Calu3 (cell line): ENCODE measurements around the gene KATNIP. TPM values are rescaled to one million over a fixed set of nuclear protein-coding genes. Genes with fewer than 3 reads are reported as not detected.

ENCODE experiments used
- BruUV-seq: library from RNA; stranded (reverse); fragments of 400-500 nt; replicated peaks from 2 replicates; lab custom pipeline; 2021; lab: Mats Ljungman, UMichigan
- CTCF ChIA-PET: fragments of 300-600 bp; sonication (Branson Sonifier 250); formaldehyde crosslinking; loops from one replicate; lab custom pipeline; 2022; ENCODE audit warnings: antibody characterized with exemption; lab: Charles Lee
- DNase-seq: peaks from one replicate; pipeline ENCODE4 v3.0.0; 2022
- H3K27ac Mint-ChIP-seq: one replicate; pipeline ENCODE4 v1.8.0; 2022; ENCODE audit warnings: mixed read lengths; ENCODE audit not compliant: unreplicated experiment
- H3K27me3 Mint-ChIP-seq: one replicate; pipeline ENCODE4 v1.8.0; 2022; ENCODE audit warnings: mixed read lengths; ENCODE audit not compliant: unreplicated experiment
- H3K36me3 Mint-ChIP-seq: one replicate; pipeline ENCODE4 v1.8.0; 2022; ENCODE audit warnings: mild to moderate bottlenecking, moderate library complexity, mixed read lengths; ENCODE audit not compliant: insufficient read depth, unreplicated experiment
- H3K4me1 Mint-ChIP-seq: one replicate; pipeline ENCODE4 v1.8.0; 2022; ENCODE audit warnings: mild to moderate bottlenecking, low read depth, mixed read lengths; ENCODE audit not compliant: unreplicated experiment
- H3K4me3 Mint-ChIP-seq: one replicate; pipeline ENCODE4 v1.8.0; 2022; ENCODE audit warnings: mild to moderate bottlenecking, low read depth, moderate library complexity, mixed read lengths; ENCODE audit not compliant: unreplicated experiment
- H3K9me3 Mint-ChIP-seq: one replicate; pipeline ENCODE4 v1.8.0; 2022; ENCODE audit warnings: low read depth, mixed read lengths; ENCODE audit not compliant: unreplicated experiment
- intact Hi-C: fragments of 100-400 bp; cut with micrococcal nuclease; formaldehyde crosslinking; loops from one replicate; pipeline ENCODE4 v1.10.0; 2022; ENCODE audit not compliant: unreplicated experiment
- total RNA-seq: library from RNA; stranded (reverse); gene quantifications from 2 replicates; pipeline ENCODE4 v1.2.3, GENCODE V29; 2022
- TF ChIP-seq, protein P1 (sequence below): fragments of 200-600 bp; IDR thresholded peaks from one replicate; pipeline ENCODE4 v1.8.0; 2022; ENCODE audit warnings: antibody characterized with exemption; ENCODE audit not compliant: unreplicated experiment

The KATNIP gene
- total RNA-seq, 1 experiment from 2014 or later: 37.8 TPM

DNA sequence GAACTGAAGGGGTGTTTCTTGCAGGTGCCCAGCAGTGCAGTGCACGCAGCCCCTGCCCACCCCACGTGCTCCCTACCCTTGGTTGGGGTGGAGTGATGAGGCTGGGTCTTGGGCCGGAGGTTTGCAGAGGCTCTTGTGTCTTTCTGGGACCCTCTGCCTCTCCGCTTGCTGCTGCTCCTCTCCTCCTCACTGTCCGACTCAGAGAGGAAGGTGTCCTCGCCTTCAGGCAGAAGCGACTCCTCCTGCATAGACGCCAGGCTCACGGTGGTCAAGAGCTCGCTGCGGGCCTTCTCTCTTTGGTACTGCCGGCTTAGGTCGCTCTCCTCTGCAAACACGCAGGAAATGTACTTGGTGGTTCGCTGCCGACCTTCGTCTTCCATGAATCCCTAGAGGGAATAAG lies 43.2 kb upstream of the KATNIP start:
- CTCF ChIA-PET: no interaction called here
- H3K4me1 Mint-ChIP-seq: no peaks in the 10 kb centered on the region
- no TSS peak for BruUV-seq
- intact Hi-C loops: no loop called here
- peaks cover 52% of the 10 kb centered on the region for H3K36me3 Mint-ChIP-seq
- H3K27me3 Mint-ChIP-seq: no peaks in the 10 kb centered on the region
- no peak overlapping the region for H3K4me3 Mint-ChIP-seq
- H3K9me3 Mint-ChIP-seq: no peaks in the 10 kb centered on the region
- DNase-seq: no peak
- TF ChIP-seq, protein P1, sequence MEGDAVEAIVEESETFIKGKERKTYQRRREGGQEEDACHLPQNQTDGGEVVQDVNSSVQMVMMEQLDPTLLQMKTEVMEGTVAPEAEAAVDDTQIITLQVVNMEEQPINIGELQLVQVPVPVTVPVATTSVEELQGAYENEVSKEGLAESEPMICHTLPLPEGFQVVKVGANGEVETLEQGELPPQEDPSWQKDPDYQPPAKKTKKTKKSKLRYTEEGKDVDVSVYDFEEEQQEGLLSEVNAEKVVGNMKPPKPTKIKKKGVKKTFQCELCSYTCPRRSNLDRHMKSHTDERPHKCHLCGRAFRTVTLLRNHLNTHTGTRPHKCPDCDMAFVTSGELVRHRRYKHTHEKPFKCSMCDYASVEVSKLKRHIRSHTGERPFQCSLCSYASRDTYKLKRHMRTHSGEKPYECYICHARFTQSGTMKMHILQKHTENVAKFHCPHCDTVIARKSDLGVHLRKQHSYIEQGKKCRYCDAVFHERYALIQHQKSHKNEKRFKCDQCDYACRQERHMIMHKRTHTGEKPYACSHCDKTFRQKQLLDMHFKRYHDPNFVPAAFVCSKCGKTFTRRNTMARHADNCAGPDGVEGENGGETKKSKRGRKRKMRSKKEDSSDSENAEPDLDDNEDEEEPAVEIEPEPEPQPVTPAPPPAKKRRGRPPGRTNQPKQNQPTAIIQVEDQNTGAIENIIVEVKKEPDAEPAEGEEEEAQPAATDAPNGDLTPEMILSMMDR: no peak
- no peak overlapping the region for H3K27ac Mint-ChIP-seq

DNA sequence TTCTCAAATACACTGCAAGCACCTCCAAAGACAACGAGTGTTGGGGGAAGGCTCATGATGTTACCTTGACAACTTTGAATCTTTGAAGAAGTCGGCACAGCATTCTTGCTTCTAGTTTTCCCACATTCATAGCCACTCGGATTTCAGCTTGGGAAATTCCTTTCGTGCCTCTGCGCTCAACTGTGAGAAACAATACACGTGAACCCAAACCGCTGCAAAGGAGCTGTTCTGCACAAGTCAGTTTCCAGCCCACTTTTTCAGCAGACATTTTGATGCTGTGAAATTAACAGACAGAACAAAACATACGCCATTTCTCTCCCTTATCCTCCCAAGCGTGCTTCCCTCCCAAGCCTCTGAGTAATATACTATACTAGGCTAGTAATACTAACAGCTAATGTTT lies 41.5 kb upstream of the KATNIP start:
- Mint-ChIP-seq H3K4me1 (no peaks in the 10 kb centered on the region), H3K27ac (no peak overlapping the region), H3K27me3 (no peaks in the 10 kb centered on the region), H3K36me3 (peaks cover 39% of the 10 kb centered on the region), H3K9me3 (no peaks in the 10 kb centered on the region), H3K4me3 (no peak overlapping the region)
- no peak for DNase-seq
- BruUV-seq: no TSS peak
- TF ChIP-seq, protein P1: no peak
- CTCF ChIA-PET: no interaction called here
- intact Hi-C loops: no loop called here

DNA sequence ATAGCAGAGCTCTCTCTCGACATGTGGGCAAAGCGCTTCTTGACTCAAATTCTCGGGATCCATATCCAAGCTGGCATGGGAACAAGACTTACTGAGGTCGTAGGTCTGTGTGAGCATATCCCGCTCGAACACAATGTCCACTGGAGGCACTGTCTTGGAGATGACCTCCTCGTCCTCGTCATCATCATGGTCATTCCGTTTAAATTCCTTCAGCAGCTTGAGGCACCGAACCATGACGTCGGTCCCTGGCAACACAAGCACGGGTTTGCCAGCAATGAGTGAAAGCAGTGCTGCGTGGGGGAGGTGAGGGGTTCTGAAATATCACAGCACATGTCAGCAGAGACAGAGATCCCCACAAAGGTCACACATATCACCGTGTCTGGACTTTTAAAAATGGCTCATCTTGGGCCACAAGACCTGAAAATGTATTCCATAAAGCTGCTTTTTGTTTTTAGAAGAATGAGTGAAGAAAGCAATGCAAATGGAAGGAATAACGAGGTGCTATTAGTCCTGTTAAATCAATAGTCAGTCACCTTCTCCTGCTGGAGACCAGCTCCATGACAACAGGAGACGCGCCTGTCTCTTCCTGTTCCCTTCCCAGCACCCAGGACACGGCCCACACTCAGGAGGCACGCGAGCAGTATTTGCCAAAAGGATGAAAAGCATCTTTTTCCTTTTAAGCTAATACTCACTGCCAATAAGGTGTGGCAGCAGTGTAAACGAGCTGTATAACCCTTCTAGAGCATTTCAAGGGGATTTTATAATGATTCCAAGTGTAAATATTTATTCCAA lies 38.1 kb upstream of the KATNIP start:
- intact Hi-C loops: no loop called here
- no peak overlapping the region for H3K27ac Mint-ChIP-seq
- no peaks in the 10 kb centered on the region for H3K9me3 Mint-ChIP-seq
- no TSS peak for BruUV-seq
- H3K27me3 Mint-ChIP-seq: no peaks in the 10 kb centered on the region
- peaks cover 27% of the 10 kb centered on the region for H3K36me3 Mint-ChIP-seq
- no peak for DNase-seq
- CTCF ChIA-PET: interaction anchor here (0.5 kb wide), 1 partner anchor 966 kb away, joined by 5 read pairs; no protein-coding TSS in a partner anchor
- H3K4me1 Mint-ChIP-seq: no peaks in the 10 kb centered on the region
- H3K4me3 Mint-ChIP-seq: no peak overlapping the region
- TF ChIP-seq, protein P1: no peak

DNA sequence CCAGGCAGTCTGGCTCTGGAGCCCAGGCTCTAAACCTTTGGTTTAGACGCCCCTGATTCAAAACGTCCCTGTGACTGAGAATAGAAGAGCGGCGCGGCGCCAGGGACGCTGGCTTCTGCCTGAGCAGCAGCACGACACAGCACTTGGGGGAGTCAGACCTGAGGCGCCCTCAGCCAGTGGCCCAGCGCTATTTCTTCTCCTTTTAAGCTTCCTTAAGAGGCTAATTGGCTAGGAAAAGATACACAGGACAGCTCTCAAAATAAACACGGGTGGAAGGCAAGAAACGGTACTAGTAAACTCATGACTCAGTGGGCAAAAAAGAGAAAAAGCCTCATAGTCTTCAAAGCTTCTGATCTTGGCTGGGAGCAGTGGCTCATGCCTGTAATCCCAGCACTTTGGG lies 35.1 kb upstream of the KATNIP start:
- Mint-ChIP-seq H3K27ac (no peak overlapping the region), H3K4me1 (no peaks in the 10 kb centered on the region), H3K36me3 (peaks cover 17% of the 10 kb centered on the region), H3K4me3 (no peak overlapping the region), H3K27me3 (no peaks in the 10 kb centered on the region), H3K9me3 (no peaks in the 10 kb centered on the region)
- intact Hi-C loops: no loop called here
- BruUV-seq: no TSS peak
- no peak for DNase-seq
- TF ChIP-seq, protein P1: no peak
- CTCF ChIA-PET: no interaction called here
